A549 (cell line): ENCODE measurements around the gene CCDC188. TPM values are rescaled to one million over a fixed set of nuclear protein-coding genes. Genes with fewer than 3 reads are reported as not detected.

ENCODE experiments used
- ATAC-seq, 2 experiments: fragments of 200-7000 bp in 1 of 2; fragments of >200 bp in 1 of 2; cut with Nextera tagmentation in 1 of 2; cut with Tn5 transposase in 1 of 2; 3 replicates each; pipeline versions ENCODE4 v1.8.0 to v1.9.1; 2018 to 2020; ENCODE audit warnings: mild to moderate bottlenecking in 1 of 2, moderate library complexity in 1 of 2
- CTCF ChIA-PET: fragments of 300-600 bp; sonication (Branson Sonifier 250); formaldehyde crosslinking; extraction: SDS; loops from one replicate; lab custom pipeline; 2021; ENCODE audit warnings: antibody characterized with exemption, inconsistent platforms; lab: Yijun Ruan, JAX
- POLR2A ChIA-PET: fragments of 350-600 bp; formaldehyde crosslinking; extraction: SDS; loops from one replicate; lab custom pipeline; 2021; ENCODE audit warnings: antibody characterized with exemption, inconsistent platforms; lab: Yijun Ruan, JAX
- DNase-seq, 2 experiments: peaks; one replicate each; pipeline versions ENCODE4 v3.0.0 to v3.0.0-alpha.2; 2011 to 2016; ENCODE audit warnings: low read depth in 1 of 2, low spot score in 1 of 2
- FAIRE-seq: peaks from 2 replicates; lab custom pipeline; 2011; peaks lifted over from hg19 to GRCh38; lab: Jason Lieb, UNC
- H3K27ac ChIP-seq, 2 experiments: fragments of >200 bp; sonication (Bioruptor Twin); formaldehyde crosslinking; 3 replicates each; pipeline ENCODE4 v1.5.1; 2016 to 2017
- H3K4me1 ChIP-seq: fragments of >200 bp; sonication (Bioruptor Twin); formaldehyde crosslinking; 3 replicates; pipeline ENCODE4 v1.6.1; 2016
- H3K4me2 ChIP-seq: fragments of >200 bp; sonication (Bioruptor Twin); formaldehyde crosslinking; 3 replicates; pipeline ENCODE4 v1.6.1; 2016
- H3K4me3 ChIP-seq: fragments of >200 bp; sonication (Bioruptor Twin); formaldehyde crosslinking; 3 replicates; pipeline ENCODE4 v1.5.1; 2016
- H3K9me3 ChIP-seq: fragments of >200 bp; sonication (Bioruptor Twin); formaldehyde crosslinking; 3 replicates; pipeline ENCODE4 v1.6.1; 2016
- EHF ChIP-seq: fragments of 250-450 bp; sonication (Bioruptor Pico); IDR thresholded peaks from 2 replicates; pipeline ENCODE4 v1.5.0; 2020; ENCODE audit warnings: mild to moderate bottlenecking
- EP300 ChIP-seq, 2 experiments: fragments of >200 bp; sonication (Bioruptor Twin); formaldehyde crosslinking; IDR thresholded peaks; 2 replicates in 1 of 2; 3 replicates in 1 of 2; pipeline ENCODE4 v1.6.1; 2016 to 2017
- FOSL2 ChIP-seq, 2 experiments: fragments of 450-650 bp in 1 of 2; fragments of >200 bp in 1 of 2; sonication (Bioruptor Twin) in 1 of 2; formaldehyde crosslinking; IDR thresholded peaks; 2 replicates each; pipeline versions ENCODE4 v1.5.0 to v1.6.1; 2016 to 2020; ENCODE audit warnings: mild to moderate bottlenecking in 1 of 2, moderate library complexity in 1 of 2
- HOXB5 ChIP-seq: fragments of 250-450 bp; sonication (Bioruptor Pico); IDR thresholded peaks from 2 replicates; pipeline ENCODE4 v1.5.0; 2020; ENCODE audit warnings: mild to moderate bottlenecking, moderate library complexity
- KDM5A ChIP-seq: fragments of 200-600 bp; sonication (generic); IDR thresholded peaks from 2 replicates; pipeline ENCODE4 v1.6.1; 2016; ENCODE audit warnings: antibody characterized with exemption, mild to moderate bottlenecking
- MYC ChIP-seq: IDR thresholded peaks from 2 replicates; pipeline ENCODE4 v1.6.1; 2012; ENCODE audit warnings: mild to moderate bottlenecking, inconsistent platforms, low read length, improper control_type of control experiment, borderline replicate concordance
- NFE2L2 ChIP-seq: fragments of 150-350 bp; conservative IDR thresholded peaks from 2 replicates; pipeline ENCODE4 v1.6.1; 2014; ENCODE audit warnings: low read length
- NPAS2 ChIP-seq: fragments of 250-450 bp; sonication (Bioruptor Pico); IDR thresholded peaks from 2 replicates; pipeline ENCODE4 v1.8.0; 2022; ENCODE audit warnings: mild to moderate bottlenecking, moderate library complexity, borderline replicate concordance
- NR3C1 ChIP-seq: fragments of >200 bp; sonication (Bioruptor Twin); formaldehyde crosslinking; IDR thresholded peaks from 3 replicates; pipeline ENCODE4 v1.6.1; 2017
- PHF8 ChIP-seq: fragments of 200-600 bp; sonication (generic); IDR thresholded peaks from 2 replicates; pipeline ENCODE4 v1.6.1; 2016; ENCODE audit warnings: low read depth, mild to moderate bottlenecking, antibody characterized with exemption, moderate library complexity, borderline replicate concordance
- RARB ChIP-seq: fragments of 250-450 bp; sonication (Bioruptor Pico); IDR thresholded peaks from 2 replicates; pipeline ENCODE4 v1.8.0; 2021; ENCODE audit warnings: mild to moderate bottlenecking, moderate library complexity
- RCOR1 ChIP-seq: fragments of 150-350 bp; IDR thresholded peaks from 2 replicates; pipeline ENCODE4 v1.6.1; 2014; ENCODE audit warnings: antibody characterized with exemption, low read length, low read depth
- RFX5 ChIP-seq: fragments of 450-650 bp; IDR thresholded peaks from 2 replicates; pipeline ENCODE4 v1.7.1; 2014; ENCODE audit warnings: antibody characterized with exemption, mild to moderate bottlenecking, moderate library complexity
- SREBF2 ChIP-seq: fragments of 450-650 bp; IDR thresholded peaks from 2 replicates; pipeline ENCODE4 v1.6.1; 2014; ENCODE audit warnings: mild to moderate bottlenecking, moderate library complexity
- TP53 ChIP-seq: fragments of 250-450 bp; sonication (Bioruptor Pico); IDR thresholded peaks from 2 replicates; pipeline ENCODE4 v1.5.0; 2021; ENCODE audit warnings: mild to moderate bottlenecking, moderate library complexity
- ZC3H11A ChIP-seq: fragments of 450-650 bp; IDR thresholded peaks from 2 replicates; pipeline ENCODE4 v1.6.1; 2014; ENCODE audit warnings: antibody characterized with exemption, mild to moderate bottlenecking
- ZFP36 ChIP-seq: fragments of 450-650 bp; IDR thresholded peaks from 2 replicates; pipeline ENCODE4 v1.6.1; 2014; ENCODE audit warnings: borderline replicate concordance; ENCODE audit not compliant: partially characterized antibody
- ZNF302 ChIP-seq: fragments of 250-450 bp; sonication (Bioruptor Pico); IDR thresholded peaks from 2 replicates; pipeline ENCODE4 v1.9.0; 2021; ENCODE audit warnings: inconsistent platforms, mild to moderate bottlenecking, moderate library complexity
- ZSCAN20 ChIP-seq: fragments of 250-450 bp; sonication (Bioruptor Pico); IDR thresholded peaks from 2 replicates; pipeline ENCODE4 v1.8.0; 2022; ENCODE audit warnings: mild to moderate bottlenecking, moderate library complexity
- WGBS: methylation state at CpG from one replicate; pipeline ENCODE4 v1.1.6; 2017; ENCODE audit errors: missing lambda C conversion rate; 5-methylcytosine and 5-hydroxymethylcytosine counted together
- polyA plus RNA-seq, 4 experiments: library from polyadenylated mRNA; depleted of rRNA in 3 of 4; stranded (reverse); fragments of >200 nt; fragmentation: RNase III in 1 of 4; extraction: RNeasy Plus Mini Kit Qiagen cat#74134 plus additional on column Dnase treatment in 1 of 4; gene quantifications; 2 replicates in 3 of 4; 3 replicates in 1 of 4; pipeline ENCODE4 v1.2.3, GENCODE V29; 2011 to 2017
- TF ChIP-seq, protein P1 (sequence below): fragments of 250-450 bp; sonication (Bioruptor Pico); IDR thresholded peaks from 2 replicates; pipeline ENCODE4 v1.5.0; 2020; ENCODE audit warnings: low read depth, mild to moderate bottlenecking, moderate library complexity
- TF ChIP-seq, protein P2 (sequence below): IDR thresholded peaks from 2 replicates; pipeline ENCODE4 v1.6.1; 2012; ENCODE audit warnings: low read depth, borderline replicate concordance
- TF ChIP-seq, protein P3 (sequence below): fragments of >200 bp; sonication (Bioruptor Twin); formaldehyde crosslinking; IDR thresholded peaks from 2 replicates; pipeline ENCODE4 v1.6.1; 2016
- TF ChIP-seq, protein P4 (sequence below): fragments of 150-350 bp; IDR thresholded peaks from 2 replicates; pipeline ENCODE4 v1.6.1; 2014; ENCODE audit warnings: low read depth, mild to moderate bottlenecking, low read length
- TF ChIP-seq, protein P5 (sequence below): fragments of >200 bp; sonication (Bioruptor Twin); formaldehyde crosslinking; IDR thresholded peaks from 3 replicates; pipeline ENCODE4 v1.5.1; 2016
- TF ChIP-seq, protein P6 (sequence below): fragments of 200-600 bp; sonication (generic); IDR thresholded peaks from 2 replicates; pipeline ENCODE4 v1.6.1; 2016; ENCODE audit warnings: antibody characterized with exemption, mild to moderate bottlenecking, moderate library complexity
- TF ChIP-seq, protein P7 (sequence below): fragments of 250-450 bp; sonication (Bioruptor Pico); IDR thresholded peaks from 2 replicates; pipeline ENCODE4 v1.5.0; 2021; ENCODE audit warnings: mild to moderate bottlenecking, moderate library complexity, borderline replicate concordance

Gene CCDC188
- polyA plus RNA-seq, 2 of the 4 experiments (the other 2 are of a cell fraction) = not detected

DNA sequence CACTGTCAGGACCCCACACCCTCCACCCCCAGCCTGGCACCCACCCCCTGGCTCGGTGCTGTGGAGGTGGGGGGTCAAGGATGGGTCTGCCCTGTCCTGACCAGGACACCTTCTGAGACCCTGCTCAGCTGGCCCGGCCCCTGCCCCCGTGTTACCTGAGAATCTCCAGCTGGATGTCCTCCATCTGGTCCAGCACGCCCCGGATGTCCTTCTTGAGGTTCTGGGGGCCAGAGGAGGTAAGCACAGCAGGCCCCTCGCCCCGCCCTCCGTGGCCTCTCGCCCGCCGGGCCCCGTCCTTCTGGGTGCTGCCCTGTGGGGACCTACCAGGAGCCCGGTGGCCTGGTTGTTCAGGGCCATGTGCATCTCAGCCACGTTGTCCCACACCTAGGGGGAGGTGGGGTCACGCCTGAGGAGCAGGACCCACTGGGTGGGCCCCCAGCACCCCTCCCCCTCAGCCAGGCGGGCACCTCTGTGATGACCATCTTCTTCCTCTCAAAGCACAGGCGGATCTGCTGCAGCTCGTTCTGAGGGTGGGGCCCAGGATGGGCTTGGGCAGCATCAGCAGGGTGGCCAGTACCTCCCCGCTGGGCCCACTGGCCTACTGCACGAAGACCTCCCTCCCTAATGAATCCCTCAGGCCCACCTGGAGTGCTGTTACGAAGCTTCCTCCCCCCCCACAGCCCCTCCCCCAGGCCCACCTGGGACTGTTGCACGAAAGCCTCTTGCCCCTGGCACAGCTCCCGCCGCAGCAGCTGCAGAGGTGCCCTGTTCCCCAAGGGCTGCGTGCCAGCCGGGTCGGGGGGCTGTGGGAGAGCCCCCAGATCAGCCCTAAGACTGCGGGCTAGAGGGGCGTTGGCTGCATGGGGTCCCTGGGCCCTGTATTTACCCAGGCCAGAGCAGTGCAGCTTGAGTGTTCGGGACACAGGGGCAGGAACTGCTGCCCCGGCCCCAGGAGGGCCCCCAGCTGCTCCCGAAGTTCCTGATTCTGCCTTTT is 1.3 kb downstream of the CCDC188 start:
- Histone ChIP-seq H3K4me1 (no peaks in the 10 kb centered on the region), H3K27ac (no peak overlapping the region), H3K4me2 (no peak overlapping the region), H3K9me3 (no peaks in the 10 kb centered on the region), H3K4me3 (no peak overlapping the region)
- no peak for ATAC-seq
- TF ChIP-seq FOSL2 (IDR thresholded peaks at IDR 0.05) = no peak
- no peak for TF ChIP-seq FOSL2 (CRISPR knock-in tag; IDR thresholded peaks at IDR 0.05)
- no peak for TF ChIP-seq ZFP36
- TF ChIP-seq EHF (CRISPR knock-in tag) = no peak
- TF ChIP-seq KDM5A = no peak
- TF ChIP-seq NPAS2 = no peak
- TF ChIP-seq RARB (CRISPR knock-in tag) = no peak
- TF ChIP-seq, protein P1, sequence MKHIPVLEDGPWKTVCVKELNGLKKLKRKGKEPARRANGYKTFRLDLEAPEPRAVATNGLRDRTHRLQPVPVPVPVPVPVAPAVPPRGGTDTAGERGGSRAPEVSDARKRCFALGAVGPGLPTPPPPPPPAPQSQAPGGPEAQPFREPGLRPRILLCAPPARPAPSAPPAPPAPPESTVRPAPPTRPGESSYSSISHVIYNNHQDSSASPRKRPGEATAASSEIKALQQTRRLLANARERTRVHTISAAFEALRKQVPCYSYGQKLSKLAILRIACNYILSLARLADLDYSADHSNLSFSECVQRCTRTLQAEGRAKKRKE (CRISPR knock-in tag) = no peak
- no peak for TF ChIP-seq TP53 (CRISPR knock-in tag)
- TF ChIP-seq, protein P2, sequence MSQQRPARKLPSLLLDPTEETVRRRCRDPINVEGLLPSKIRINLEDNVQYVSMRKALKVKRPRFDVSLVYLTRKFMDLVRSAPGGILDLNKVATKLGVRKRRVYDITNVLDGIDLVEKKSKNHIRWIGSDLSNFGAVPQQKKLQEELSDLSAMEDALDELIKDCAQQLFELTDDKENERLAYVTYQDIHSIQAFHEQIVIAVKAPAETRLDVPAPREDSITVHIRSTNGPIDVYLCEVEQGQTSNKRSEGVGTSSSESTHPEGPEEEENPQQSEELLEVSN = no peak
- no peak for TF ChIP-seq RFX5
- TF ChIP-seq, protein P3, sequence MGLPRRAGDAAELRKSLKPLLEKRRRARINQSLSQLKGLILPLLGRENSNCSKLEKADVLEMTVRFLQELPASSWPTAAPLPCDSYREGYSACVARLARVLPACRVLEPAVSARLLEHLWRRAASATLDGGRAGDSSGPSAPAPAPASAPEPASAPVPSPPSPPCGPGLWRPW = no peak
- TF ChIP-seq, protein P4, sequence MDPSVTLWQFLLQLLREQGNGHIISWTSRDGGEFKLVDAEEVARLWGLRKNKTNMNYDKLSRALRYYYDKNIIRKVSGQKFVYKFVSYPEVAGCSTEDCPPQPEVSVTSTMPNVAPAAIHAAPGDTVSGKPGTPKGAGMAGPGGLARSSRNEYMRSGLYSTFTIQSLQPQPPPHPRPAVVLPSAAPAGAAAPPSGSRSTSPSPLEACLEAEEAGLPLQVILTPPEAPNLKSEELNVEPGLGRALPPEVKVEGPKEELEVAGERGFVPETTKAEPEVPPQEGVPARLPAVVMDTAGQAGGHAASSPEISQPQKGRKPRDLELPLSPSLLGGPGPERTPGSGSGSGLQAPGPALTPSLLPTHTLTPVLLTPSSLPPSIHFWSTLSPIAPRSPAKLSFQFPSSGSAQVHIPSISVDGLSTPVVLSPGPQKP = no peak
- TF ChIP-seq MYC = no peak
- TF ChIP-seq ZSCAN20 = no peak
- TF ChIP-seq HOXB5 (CRISPR knock-in tag) = no peak
- no peak for TF ChIP-seq ZC3H11A
- no peak for TF ChIP-seq ZNF302 (CRISPR knock-in tag)
- no peak for TF ChIP-seq NR3C1
- ChIA-PET POLR2A (no interaction called here), CTCF (no interaction called here)
- no CpG with 5 or more reads among the region's 32 CpGs for WGBS
- no peak for DNase-seq
- FAIRE-seq = no peak

DNA sequence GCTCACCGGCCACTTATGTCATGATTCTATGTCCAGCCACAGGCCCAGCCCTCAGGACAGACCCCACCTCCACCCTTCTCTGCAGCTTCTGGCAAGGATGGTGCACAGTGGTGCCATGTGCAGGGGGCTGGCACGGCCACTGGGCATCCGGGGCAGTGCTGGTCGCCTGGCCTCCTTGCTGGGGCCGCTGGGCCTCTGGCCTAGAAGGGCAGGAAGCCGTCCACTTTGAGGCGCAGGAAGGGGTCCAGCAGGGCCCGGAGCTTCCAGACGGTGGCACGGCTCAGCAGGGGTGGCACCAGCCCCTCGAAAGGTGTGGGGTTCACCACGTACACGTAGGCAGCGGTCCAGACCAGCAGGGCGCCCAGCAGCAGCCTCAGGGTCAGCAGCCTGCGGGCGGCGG is 2.4 kb downstream of the CCDC188 start:
- 80% methylated on average over 3 of the region's 18 CpGs for WGBS
- Histone ChIP-seq H3K27ac (no peak overlapping the region), H3K4me1 (no peaks in the 10 kb centered on the region), H3K4me2 (no peak overlapping the region), H3K4me3 (no peak overlapping the region), H3K9me3 (no peaks in the 10 kb centered on the region)
- ChIA-PET CTCF (interaction anchor here (1.5 kb wide), 2 partner anchors 9 to 136 kb away, joined by 4 to 7 read pairs; no protein-coding TSS in a partner anchor), POLR2A (no interaction called here)
- DNase-seq (no peak), ATAC-seq (no peak), FAIRE-seq (no peak)
- TF ChIP-seq, protein P5, sequence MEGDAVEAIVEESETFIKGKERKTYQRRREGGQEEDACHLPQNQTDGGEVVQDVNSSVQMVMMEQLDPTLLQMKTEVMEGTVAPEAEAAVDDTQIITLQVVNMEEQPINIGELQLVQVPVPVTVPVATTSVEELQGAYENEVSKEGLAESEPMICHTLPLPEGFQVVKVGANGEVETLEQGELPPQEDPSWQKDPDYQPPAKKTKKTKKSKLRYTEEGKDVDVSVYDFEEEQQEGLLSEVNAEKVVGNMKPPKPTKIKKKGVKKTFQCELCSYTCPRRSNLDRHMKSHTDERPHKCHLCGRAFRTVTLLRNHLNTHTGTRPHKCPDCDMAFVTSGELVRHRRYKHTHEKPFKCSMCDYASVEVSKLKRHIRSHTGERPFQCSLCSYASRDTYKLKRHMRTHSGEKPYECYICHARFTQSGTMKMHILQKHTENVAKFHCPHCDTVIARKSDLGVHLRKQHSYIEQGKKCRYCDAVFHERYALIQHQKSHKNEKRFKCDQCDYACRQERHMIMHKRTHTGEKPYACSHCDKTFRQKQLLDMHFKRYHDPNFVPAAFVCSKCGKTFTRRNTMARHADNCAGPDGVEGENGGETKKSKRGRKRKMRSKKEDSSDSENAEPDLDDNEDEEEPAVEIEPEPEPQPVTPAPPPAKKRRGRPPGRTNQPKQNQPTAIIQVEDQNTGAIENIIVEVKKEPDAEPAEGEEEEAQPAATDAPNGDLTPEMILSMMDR = no peak
- TF ChIP-seq, protein P6, sequence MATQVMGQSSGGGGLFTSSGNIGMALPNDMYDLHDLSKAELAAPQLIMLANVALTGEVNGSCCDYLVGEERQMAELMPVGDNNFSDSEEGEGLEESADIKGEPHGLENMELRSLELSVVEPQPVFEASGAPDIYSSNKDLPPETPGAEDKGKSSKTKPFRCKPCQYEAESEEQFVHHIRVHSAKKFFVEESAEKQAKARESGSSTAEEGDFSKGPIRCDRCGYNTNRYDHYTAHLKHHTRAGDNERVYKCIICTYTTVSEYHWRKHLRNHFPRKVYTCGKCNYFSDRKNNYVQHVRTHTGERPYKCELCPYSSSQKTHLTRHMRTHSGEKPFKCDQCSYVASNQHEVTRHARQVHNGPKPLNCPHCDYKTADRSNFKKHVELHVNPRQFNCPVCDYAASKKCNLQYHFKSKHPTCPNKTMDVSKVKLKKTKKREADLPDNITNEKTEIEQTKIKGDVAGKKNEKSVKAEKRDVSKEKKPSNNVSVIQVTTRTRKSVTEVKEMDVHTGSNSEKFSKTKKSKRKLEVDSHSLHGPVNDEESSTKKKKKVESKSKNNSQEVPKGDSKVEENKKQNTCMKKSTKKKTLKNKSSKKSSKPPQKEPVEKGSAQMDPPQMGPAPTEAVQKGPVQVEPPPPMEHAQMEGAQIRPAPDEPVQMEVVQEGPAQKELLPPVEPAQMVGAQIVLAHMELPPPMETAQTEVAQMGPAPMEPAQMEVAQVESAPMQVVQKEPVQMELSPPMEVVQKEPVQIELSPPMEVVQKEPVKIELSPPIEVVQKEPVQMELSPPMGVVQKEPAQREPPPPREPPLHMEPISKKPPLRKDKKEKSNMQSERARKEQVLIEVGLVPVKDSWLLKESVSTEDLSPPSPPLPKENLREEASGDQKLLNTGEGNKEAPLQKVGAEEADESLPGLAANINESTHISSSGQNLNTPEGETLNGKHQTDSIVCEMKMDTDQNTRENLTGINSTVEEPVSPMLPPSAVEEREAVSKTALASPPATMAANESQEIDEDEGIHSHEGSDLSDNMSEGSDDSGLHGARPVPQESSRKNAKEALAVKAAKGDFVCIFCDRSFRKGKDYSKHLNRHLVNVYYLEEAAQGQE = no peak
- TF ChIP-seq EP300 (IDR thresholded peaks at IDR 0.05) = no peak
- TF ChIP-seq, protein P7, sequence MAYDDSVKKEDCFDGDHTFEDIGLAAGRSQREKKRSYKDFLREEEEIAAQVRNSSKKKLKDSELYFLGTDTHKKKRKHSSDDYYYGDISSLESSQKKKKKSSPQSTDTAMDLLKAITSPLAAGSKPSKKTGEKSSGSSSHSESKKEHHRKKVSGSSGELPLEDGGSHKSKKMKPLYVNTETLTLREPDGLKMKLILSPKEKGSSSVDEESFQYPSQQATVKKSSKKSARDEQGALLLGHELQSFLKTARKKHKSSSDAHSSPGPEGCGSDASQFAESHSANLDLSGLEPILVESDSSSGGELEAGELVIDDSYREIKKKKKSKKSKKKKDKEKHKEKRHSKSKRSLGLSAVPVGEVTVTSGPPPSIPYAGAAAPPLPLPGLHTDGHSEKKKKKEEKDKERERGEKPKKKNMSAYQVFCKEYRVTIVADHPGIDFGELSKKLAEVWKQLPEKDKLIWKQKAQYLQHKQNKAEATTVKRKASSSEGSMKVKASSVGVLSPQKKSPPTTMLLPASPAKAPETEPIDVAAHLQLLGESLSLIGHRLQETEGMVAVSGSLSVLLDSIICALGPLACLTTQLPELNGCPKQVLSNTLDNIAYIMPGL (CRISPR knock-in tag) = no peak
- no peak for TF ChIP-seq PHF8
- no peak for TF ChIP-seq SREBF2
- no peak for TF ChIP-seq FOSL2 (IDR thresholded peaks at IDR 0.05)
- TF ChIP-seq FOSL2 (CRISPR knock-in tag; IDR thresholded peaks at IDR 0.05) = no peak
- no peak for TF ChIP-seq NFE2L2
- TF ChIP-seq RCOR1 = no peak
